IPS-NIHi11 (cell line): ENCODE results near the gene SPATC1L.
"Not testable (repeated sequence)": the region's sequence is repeated elsewhere in the genome, so short reads cannot be mapped to it uniquely, and the experiment has no call there.

Source experiments
- DNase-seq: peaks from one replicate; pipeline ENCODE4 v3.0.0; 2012; ENCODE audit warnings: mixed read lengths, low spot score

SPATC1L gene

GRCh38 chr21:46150073-46150472, 34.2 kb downstream of the SPATC1L start:
- no peak for DNase-seq

- no peak for DNase-seq
These were observed 34.9 kb downstream of the SPATC1L start for GRCh38 chr21:46149205-46149901.

- no peak for DNase-seq
These were observed 36.2 kb downstream of the SPATC1L start for GRCh38 chr21:46148106-46148505.

DNA sequence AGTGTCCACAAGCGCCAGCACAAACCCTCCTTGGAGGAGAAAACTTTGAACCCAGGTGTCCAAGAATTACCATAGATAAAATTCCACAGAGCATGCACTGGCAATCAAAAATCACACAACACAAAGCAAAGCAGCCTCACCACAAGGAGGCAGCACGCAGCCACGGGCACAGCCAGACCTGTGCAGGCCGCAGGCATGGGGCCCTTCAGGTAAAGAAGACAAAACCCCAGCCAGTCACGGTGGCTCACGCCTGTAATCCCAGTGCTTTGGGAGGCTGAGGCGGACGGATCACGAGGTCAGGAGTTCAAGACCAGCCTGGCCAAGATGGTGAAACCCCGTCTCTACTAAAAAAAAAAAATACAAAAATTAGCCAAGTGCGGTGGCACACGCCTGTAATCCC, 36.8 kb downstream of the SPATC1L start:
- DNase-seq: peak; percentile 76

DNA sequence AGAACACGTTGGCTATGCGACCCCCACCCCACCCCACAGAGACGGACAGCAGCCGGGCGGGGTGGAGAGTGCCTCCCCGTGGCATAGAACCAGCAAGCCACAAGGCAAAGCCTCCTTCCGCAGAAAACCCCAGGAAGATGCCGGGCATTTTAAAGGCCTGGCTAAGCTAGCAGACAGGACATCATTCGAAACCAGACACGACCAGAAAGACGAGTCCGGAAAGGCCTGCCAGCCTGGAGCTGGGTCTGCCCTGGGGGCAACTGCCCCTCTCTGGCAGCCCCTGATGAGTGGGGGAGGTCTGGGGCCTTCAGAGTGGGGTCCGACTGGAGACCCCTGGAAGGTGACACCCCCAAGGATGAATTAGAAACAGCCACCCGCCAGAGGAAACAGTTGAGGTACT, 37.4 kb downstream of the SPATC1L start:
- no peak for DNase-seq

- no peak for DNase-seq
These were observed 38.2 kb downstream of the SPATC1L start for GRCh38 chr21:46145840-46146691.

DNA sequence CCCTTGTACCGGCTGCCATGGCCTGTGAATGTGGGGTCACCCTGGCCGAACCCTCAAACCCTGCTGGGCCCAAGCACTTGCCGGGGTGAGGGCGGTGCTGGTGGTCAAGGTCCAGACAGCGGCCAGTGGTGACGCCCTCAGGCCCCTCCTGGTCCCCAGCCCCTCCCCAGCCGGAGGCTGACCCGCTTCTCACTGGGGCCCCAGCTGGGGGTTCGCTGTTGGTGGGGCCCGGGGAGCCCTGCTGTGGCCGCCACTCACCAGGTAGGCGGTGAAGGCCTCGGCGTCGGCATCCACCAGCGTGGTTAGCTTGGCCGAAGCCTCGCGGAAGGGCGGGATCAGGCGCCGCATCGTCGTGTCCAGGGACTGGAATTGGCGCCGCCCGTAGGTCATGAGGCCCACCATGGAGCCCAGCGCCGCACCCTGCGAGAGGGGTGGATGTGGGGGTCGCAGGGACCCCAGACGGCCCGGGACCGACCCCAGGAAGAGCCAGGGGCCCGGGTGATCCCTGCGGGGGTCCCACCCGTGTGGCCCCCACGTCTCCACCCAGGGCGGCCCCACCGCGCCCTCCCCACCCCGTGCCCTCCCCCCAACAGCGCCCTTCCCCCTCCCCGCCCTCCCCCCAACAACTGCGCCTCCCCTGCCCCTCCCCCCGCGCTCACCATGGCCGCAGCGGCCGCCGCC, 39.0 kb downstream of the SPATC1L start:
- no peak for DNase-seq

GRCh38 chr21:46144464-46145070, 39.7 kb downstream of the SPATC1L start:
- no peak for DNase-seq

- DNase-seq: no peak
These were observed 41.4 kb downstream of the SPATC1L start for GRCh38 chr21:46142582-46143473.

DNA sequence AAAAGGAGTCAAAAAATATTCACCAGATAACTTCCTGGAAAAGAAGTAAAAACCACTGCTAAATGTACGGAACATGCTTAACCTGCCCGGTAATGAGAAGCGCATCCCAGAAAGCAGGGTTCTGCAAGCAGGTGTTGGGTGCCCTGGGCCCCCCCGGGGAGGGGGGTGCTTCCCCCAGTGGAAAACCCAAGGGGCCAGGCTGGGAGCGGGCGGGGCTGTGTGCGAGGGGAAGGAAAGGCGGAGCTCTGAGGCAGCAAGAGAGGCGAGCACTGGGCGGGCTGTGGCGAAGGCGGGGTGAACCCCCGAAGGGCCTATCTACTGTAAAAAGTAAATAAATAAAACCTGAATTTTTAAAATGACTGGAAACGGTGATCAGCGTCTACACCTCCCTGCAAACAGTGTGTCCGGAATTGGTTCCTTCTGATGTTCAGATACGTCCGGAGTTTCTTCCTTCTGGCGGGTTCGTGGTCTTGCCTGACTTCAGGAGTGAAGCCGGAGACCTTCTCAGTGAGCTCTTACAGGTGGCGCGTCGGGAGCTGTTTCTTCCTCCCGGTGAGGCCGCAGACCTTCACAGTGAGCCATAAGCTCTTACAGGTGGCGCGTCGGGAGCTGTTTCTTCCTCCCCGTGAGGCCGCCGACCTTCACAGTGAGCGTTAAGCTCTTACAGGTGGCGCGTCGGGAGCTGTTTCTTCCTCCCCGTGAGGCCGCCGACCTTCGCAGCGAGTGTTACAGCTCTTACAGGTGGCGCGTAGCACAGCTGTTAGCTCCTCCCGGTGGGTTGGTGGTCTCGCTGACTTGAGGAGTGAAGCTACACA, 42.3 kb downstream of the SPATC1L start:
- no peak for DNase-seq

GRCh38 chr21:46140352-46141003, 43.8 kb downstream of the SPATC1L start:
- not testable (repeated sequence) for DNase-seq

GRCh38 chr21:46139686-46140085, 44.6 kb downstream of the SPATC1L start:
- no peak for DNase-seq

GRCh38 chr21:46138383-46138970, 45.8 kb downstream of the SPATC1L start:
- peak; percentile 63 for DNase-seq

DNA sequence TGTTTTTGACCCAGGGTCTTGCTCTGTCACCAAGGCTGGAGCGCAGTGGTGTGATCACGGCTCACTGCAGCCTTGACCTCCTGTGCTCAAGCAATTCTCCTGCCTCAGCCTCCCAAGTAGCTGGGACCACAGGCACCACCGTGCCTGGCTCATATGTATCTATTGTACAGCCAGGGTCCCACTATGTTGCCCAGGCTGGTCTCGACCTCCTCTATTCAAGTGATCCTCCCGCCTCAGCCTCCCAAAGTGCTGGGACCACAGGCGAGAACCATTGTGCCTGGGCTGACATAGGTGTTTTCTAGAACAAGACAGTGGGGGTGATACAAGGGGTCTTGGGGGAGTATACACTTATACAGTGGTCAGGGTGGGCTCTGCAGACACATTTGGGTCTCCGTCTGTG, 46.4 kb downstream of the SPATC1L start:
- DNase-seq: no peak

- no peak for DNase-seq
These were observed 47.4 kb downstream of the SPATC1L start for GRCh38 chr21:46136739-46137349.

GRCh38 chr21:46135782-46136395, 48.4 kb downstream of the SPATC1L start:
- no peak for DNase-seq

DNA sequence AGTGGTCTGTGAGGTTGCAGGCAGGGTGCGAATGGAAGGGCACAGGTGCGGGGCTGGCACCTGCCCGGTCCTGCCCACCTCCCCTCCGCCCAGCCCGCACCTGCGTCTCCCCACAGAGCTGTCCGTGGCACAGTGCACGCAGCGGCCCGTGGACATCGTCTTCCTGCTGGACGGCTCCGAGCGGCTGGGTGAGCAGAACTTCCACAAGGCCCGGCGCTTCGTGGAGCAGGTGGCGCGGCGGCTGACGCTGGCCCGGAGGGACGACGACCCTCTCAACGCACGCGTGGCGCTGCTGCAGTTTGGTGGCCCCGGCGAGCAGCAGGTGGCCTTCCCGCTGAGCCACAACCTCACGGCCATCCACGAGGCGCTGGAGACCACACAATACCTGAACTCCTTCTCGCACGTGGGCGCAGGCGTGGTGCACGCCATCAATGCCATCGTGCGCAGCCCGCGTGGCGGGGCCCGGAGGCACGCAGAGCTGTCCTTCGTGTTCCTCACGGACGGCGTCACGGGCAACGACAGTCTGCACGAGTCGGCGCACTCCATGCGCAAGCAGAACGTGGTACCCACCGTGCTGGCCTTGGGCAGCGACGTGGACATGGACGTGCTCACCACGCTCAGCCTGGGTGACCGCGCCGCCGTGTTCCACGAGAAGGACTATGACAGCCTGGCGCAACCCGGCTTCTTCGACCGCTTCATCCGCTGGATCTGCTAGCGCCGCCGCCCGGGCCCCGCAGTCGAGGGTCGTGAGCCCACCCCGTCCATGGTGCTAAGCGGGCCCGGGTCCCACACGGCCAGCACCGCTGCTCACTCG, 52.2 kb downstream of the SPATC1L start:
- DNase-seq: no peak

- DNase-seq: no peak
These were observed 52.7 kb downstream of the SPATC1L start for GRCh38 chr21:46131588-46131837.
